ENCODE data around the gene GRAMD2B.
"Not testable (repeated sequence)": the region's sequence is repeated elsewhere in the genome, so short reads cannot be mapped to it uniquely, and the experiment has no call there.

The GRAMD2B gene
- total RNA-seq: 6.8 to 14.0 (median 8.9) reads per million in 4 donors

GRCh38 chr5:126422994-126423788 is at the start of gene GRAMD2B:
TSS of gene GRAMD2B (plus strand) at chr5:126423409. CDS start at chr5:126423607, 198 bp downstream.
- DNase-seq: peak; percentile 30 to 80 (median 53)

GRCh38 chr5:126374109-126374416 is 49.1 kb upstream of the GRAMD2B start:
- DNase-seq: no peak

GRCh38 chr5:126376443-126376842 is 46.8 kb upstream of the GRAMD2B start:
- DNase-seq: no peak

- DNase-seq: no peak
These were observed 45.8 kb upstream of the GRAMD2B start for GRCh38 chr5:126377424-126377823.

- DNase-seq: not testable (repeated sequence)
These were observed 42.9 kb upstream of the GRAMD2B start for GRCh38 chr5:126380316-126380715.

- no peak for DNase-seq
These were observed 40.0 kb upstream of the GRAMD2B start for GRCh38 chr5:126383246-126383645.

- DNase-seq: no peak
These were observed 39.4 kb upstream of the GRAMD2B start for GRCh38 chr5:126383776-126384175.

- no peak for DNase-seq
These were observed 38.2 kb upstream of the GRAMD2B start for GRCh38 chr5:126384985-126385384.

- no peak for DNase-seq
These were observed 37.4 kb upstream of the GRAMD2B start for GRCh38 chr5:126385524-126386502.

- DNase-seq: no peak
These were observed 34.0 kb upstream of the GRAMD2B start for GRCh38 chr5:126389179-126389578.

- DNase-seq: no peak
These were observed 33.2 kb upstream of the GRAMD2B start for GRCh38 chr5:126390051-126390450.

GRCh38 chr5:126391386-126391785 is 31.8 kb upstream of the GRAMD2B start:
- no peak for DNase-seq

GRCh38 chr5:126394211-126394788 is 28.9 kb upstream of the GRAMD2B start:
- DNase-seq: no peak

GRCh38 chr5:126395198-126395597 is 28.0 kb upstream of the GRAMD2B start:
- no peak for DNase-seq

- no peak for DNase-seq
These were observed 27.6 kb upstream of the GRAMD2B start for GRCh38 chr5:126395605-126396004.

- not testable (repeated sequence) for DNase-seq
These were observed 26.5 kb upstream of the GRAMD2B start for GRCh38 chr5:126396721-126397120.

GRCh38 chr5:126398791-126399190 is 24.4 kb upstream of the GRAMD2B start:
- DNase-seq: no peak

GRCh38 chr5:126400621-126401251 is 22.5 kb upstream of the GRAMD2B start:
- no peak for DNase-seq

- DNase-seq: no peak
These were observed 20.3 kb upstream of the GRAMD2B start for GRCh38 chr5:126402621-126403555.

GRCh38 chr5:126403876-126404275 is 19.3 kb upstream of the GRAMD2B start:
- DNase-seq: no peak

GRCh38 chr5:126410623-126411022 is 12.6 kb upstream of the GRAMD2B start:
- DNase-seq: no peak

GRCh38 chr5:126413856-126414255 is 9.4 kb upstream of the GRAMD2B start:
- DNase-seq: no peak

Measured in T-helper 1 cell (primary cell).